Stimulated activated CD4-positive, alpha-beta T cell treated with anti-CD3 and anti-CD28 coated beads, TNF-alpha, amount 100 ng/mL, for 48 hours (primary cell): Measurements from ENCODE around the gene PEX12.
"Not testable (repeated sequence)": the region's sequence is repeated elsewhere in the genome, so short reads cannot be mapped to it uniquely, and the experiment has no call there.

Experiments
- DNase-seq, 3 donors: peaks; one replicate each; pipeline ENCODE4 v3.0.0-alpha.2; 2020; ENCODE audit warnings: low read depth in 3 of 3

Gene PEX12

DNA sequence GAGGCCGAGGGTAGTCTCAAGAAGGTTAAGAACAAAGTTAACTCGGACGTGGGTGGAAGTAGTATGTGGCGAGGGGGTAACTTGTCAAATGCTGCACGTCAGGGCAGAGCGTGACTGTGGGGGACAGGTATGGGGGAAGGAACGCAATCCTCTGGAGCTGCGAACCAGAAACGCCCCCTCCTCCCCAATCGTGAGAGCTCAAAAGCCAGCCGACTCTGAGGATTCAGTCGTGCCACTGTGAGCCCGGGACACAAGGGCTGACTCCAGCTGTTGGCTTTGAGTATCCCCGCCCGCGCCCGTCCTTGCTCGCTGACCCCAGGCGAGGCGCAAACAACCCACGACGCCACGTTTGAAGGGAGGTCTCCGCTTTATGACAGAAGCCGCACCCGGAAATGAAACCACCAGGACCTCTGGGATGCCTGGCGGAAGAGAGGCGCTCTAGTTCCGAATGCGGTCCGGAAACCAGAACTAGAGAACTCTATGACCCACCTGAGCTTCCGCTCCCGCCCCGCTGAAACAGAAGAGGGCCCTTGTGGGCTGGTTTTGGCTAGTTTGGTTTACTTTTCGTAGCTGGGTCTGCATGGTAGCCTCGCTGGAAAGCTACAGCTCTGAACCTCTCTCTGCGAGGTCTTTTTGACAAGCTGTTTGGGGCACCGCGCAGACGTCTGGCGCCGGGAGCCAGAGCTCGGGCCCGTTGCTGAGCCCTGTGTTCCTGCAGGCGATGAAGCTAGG, at the start of gene PEX12:
Gene PEX12 (minus strand): TSS at position 375 of the 732 bp plus-strand sequence. CDS start 550 bp downstream, outside the sequence.
- peak; percentile 76 to 78 (median 77) for DNase-seq

DNA sequence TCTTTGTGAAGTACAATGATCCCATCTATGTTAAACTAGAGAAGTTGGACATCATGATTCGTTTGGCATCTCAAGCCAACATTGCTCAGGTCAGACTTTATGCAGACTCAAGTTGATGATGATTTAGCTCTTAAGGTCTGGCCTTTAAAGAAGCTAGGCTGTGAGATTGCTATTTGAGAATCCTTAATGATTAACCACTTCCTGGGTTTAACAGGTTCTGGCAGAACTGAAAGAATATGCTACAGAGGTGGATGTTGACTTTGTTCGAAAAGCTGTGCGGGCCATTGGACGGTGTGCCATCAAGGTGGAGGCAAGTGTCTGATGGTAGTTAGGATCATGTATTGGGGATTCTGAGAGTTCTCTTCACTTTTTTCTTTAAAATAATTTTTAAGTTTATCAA, 49.0 kb upstream of the PEX12 start:
- no peak for DNase-seq

DNA sequence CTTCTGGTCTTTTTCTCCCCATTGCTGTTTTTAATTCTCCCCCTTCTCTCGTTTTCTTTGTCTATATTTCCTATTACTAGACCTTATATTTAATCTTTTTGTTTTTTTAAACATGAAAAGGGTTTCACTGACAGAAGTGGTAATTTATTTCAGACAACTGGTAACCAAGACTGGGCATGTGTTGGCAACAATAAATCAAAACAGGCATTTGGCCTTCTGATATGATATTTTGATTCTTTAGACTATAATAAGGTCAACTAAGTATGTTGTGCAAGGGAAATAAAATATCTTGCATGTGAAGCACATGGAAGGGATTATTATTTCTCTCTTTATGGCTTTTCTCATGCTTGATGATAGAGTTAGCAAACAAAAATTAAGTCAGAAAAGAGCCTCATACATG, 43.4 kb upstream of the PEX12 start:
- DNase-seq: no peak

DNA sequence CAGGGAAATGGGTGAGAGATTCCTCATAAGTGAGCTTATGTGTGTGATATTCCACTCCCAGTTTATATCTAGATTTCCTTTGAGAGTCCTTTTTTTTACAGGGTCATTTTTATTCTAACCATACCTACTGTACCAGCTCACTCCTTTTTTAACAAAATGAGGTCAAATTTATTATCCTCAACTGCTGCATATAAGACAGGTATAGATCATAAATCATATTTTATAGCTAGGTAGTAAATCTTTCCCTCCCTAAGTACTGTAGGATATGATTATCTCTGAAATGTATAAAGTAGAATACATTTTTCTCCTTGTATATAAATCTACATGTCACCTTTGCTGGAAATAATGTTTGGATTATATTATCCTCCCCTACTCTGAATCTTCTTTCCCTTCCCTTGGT, 40.3 kb upstream of the PEX12 start:
- DNase-seq: no peak

DNA sequence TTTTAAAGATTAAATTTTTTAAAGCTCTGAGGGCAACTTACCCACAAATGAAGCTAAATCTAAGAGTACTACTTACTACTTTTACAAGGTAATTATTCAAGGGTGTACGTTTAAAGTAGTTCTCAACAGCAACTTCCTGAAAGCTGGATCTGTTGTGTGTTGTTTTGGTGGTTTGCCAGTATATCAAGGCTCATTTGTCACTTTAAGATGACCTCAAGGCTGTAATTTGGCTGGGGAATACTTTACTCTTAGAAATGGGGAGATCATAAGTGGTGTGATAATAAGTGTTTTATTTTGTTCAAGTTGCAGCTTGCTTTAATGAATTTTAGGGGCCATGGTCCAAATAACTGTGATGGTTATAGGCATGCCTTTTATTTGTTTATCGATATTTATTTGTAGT, 39.1 kb upstream of the PEX12 start:
- no peak for DNase-seq

DNA sequence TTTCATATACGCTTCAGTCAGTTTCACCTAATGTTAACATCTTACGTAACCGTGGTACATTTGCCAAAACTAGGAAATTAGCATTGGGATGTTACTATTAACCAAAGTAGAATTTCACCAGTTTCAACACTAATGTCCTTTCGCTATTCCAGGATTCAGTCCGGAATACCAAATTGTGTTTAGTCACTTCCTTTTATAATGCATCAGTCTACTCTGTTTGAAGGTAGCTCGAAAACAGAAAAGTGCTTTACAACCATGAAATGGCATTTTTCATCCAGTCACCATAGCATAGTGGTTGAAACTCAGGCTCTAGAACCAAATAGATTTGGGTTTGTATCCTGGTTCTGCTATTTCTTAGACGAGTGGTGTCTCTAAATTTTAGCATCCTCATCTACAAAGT, 38.2 kb upstream of the PEX12 start:
- no peak for DNase-seq

DNA sequence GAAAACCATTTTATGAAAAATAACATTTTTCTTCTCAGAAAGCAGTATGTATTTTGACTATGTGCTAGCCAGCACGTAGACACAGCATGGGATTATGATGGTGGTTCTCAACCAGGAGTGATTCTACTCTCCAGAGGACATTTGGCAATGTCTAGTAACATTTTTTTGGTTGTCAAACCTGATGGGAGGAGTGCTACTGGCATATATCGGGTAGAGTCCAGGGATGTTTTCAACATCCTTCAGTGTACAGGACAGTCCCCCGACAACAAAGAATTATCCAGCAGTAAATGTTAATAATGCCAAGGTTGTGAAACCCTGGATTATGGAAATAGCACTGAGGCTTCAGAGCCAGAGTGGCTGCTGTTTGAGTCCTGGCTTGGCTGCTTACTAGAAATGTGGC, 36.4 kb upstream of the PEX12 start:
- no peak for DNase-seq

DNA sequence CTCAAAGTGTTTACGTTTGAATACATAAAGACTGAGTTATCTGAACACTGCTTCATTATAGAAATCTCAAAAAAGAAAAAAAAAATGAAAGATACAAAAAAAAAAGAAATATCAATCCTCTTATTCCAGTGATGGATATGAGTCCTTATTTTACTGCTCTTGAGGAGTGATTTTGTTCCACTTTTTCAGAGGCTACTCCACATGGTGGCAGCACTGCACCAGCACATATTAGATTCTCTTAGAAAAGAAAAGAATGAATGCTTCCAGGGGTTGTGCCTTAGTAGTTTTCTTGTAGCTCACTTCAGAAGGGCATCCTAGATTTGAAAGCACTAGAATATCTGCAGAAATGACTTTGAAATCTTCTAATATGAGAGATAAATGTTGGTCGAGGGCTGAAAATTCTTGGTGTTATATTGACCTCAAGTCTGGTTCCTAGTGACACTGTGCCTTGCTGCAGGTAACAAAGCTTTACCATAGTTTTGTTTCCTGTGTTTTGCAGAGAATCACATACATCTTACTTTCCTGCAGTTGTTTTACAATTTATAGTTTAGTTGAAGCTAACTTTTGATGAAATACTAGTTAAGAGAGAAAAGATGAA, 34.7 kb upstream of the PEX12 start:
- DNase-seq: no peak

DNA sequence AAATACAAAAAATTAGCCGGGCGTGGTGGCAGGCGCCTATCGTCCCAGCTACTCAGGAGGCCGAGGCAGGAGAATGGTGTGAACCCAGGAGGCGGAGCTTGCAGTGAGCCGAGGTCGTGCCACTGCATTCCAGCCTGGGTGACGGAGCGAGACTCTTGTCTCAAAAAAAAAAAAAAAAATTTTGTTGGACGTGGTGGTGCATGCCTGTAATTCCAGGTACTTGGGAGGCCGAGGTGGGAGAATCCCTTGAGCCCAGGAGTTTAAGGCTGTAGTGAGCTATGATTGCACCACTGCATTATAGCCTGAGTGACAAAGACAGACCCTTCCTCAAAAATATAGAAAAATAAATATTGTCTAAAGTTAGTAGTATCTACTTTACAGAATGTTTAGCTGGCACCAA, 32.4 kb upstream of the PEX12 start:
- DNase-seq: not testable (repeated sequence)

DNA sequence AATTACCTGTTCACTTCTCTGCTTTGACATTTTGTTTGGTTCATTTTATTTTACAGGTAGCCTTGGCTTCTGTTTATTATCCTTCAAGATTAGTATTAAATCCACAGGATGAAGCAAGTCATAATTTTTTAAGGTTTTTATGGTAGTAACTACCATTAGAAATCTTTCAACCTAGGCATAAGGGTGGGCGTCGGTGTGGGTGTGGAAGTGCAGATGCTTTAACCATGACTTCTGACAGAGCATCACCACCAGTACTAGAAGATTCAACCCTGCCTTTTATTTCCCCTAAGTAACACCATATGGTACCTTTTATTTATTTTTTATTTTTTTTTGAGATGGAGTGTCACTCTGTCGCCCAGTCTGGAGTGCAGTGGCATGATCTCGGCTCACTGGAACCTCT, 31.5 kb upstream of the PEX12 start:
- DNase-seq: no peak

DNA sequence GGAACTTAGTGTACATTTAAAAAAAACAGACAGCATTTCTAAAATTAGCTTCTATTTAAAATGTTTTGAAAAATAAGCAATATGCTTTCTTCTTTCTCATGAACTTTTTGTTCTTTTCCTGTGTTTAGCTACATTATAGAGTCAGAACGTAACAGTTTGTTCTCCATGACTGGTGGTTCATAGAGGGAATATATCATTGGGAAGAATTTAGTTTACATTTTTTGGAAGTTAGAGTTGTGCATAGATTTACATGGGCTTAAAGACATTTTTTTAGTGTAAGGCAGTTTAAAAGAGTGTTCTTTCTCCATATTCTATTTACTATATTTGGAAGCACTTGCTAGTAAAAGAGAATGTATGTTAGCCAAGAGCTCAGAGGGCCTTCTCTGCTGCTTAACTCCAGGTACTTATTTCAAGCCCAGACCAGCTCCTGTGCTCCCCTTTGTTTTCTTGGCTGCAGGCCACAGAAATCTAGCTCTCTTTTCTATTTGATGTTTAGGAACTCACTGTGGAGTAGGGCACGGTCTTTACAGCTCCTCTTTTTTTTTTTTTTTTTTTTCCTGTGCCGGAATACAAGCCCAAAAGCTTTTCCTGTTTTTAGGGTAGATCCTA, 29.0 kb upstream of the PEX12 start:
- no peak for DNase-seq

DNA sequence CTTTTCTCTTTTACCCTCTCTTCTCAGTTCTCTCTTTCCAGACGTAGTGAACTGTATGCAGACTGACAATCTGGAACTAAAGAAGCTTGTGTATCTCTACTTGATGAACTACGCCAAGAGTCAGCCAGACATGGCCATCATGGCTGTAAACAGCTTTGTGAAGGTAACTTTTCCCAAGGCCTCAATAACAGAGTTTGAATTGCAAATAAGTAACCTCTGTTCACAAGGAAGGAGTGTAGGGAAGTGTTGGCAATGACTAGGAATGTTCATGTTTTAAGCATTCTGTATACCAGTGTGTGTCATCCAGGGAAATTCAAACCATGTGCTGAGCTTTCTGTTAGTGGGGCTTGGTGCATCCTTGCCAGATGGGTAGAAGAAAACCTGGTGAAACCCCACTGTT, 27.3 kb upstream of the PEX12 start:
- DNase-seq: no peak

DNA sequence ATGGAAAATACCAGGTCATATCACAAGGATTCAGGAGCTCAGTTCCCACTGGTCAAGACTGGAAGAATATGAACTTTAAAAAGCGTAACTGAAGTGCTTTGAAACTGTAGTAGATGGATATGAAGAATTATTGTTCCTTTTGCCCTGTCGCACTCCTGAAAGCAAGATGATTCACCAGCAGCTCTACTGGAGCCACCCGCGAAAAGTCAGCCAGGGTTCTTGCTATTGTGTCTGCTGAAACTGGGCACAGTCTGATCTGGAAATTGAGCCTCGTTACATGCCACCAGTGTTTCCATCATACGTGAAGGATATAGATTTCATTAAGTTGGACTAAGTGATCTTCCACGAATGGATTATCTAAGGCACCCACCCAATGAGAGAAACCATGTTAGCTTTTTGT, 25.3 kb upstream of the PEX12 start:
- no peak for DNase-seq

DNA sequence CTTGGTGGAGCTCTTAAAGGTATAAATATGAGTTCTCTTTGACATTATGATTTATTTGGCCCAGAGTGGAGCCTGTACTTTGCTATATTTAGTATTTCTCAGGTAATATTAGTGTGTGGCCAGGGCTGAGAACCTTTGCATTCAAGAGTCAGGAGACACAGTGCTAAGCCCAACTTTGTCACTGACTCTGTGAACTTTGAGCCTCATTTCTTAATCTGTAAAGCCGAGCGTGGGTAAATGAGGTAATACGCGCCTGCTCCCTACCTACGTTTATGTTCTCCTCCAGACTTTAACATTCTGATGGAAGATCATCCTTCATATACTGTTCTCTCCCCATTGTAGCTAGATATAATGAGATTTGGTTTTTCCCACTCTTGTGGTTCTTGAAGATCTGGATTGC, 19.2 kb upstream of the PEX12 start:
- DNase-seq: no peak

DNA sequence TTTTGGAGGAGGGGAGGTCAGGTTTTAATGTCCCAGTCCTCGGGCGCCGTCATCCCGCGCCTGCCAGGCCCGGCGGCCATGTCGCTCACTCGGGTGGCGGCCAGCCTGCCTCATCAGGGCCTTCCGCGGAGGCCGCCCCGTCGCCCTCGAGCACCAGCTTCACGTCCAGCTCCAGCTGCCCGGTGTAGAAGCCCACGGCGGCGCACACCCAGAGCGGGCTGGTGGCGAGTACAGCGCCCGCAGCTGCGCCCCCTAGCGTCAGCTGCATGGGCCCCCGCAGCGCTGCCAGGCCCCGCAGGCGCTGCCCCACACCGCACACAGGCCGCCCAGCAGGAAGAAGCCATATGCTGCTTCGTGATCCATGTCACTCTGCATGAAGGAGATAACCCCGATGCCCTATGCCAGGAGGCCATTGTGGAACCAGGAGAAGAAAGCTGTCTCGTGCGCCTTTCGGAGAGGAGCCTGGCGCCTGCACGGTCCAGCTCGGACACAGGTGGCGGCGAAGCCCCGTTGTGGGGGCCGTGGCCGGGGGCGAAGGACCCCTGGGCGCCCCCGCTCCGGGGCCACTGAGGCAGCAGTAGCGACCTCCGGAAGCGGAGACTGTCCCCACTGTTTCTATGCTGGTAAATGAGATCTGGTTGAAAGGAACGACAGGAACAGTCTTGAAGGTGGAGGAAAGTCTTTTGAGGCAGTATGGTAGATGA, 18.3 kb upstream of the PEX12 start:
- DNase-seq: no peak

DNA sequence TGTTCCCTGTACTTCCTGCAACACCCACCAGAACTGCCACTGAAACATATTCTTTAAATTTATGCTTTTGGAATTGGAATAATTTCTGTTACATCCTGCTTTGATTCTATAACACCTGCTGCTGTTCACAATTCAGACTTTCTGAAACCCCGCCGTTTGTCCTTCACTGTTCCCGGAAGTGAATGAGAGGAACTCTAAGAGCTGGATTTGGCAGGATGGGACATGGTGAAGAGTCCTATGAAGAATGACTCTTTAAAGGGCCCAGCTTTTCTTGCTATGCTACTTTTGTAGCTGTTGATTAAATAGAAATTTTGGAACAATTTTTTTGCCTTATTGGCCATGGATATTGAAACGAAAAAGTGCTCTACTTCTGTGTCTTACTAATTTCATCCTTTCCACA, 17.7 kb upstream of the PEX12 start:
- no peak for DNase-seq

DNA sequence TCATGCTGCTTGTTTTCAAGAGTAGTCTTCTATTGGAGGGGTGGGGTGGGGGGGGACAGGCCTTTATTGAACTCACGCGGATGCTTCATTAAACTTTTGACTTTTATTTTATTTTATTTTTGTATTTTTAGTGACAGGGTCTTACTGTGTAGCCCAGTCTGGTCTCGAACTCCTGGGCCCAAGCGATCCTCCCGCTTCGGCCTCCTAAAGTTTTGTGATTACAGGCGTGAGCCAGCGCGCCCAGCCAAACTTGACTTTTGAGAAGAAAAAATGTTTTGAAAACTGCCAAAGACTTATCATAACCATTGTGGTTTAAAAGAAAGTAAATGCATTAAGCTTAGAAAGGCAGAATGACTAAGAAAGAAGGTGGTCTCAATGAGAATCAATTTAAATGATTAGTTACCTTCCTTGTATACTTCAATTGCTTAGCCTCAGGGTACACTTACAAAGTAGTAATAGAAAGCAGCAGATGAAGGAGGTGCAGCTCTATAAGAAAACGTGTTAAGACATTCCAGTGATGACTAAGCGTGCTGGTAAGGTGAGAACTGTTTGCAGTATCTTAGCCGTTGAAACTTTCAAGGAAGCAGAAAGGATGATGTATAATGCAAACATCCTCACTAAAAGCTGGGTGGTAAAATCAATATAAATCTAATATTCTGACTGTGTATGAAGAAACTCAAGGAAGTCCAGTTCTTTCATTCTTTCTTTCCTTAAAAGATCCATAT, 10.0 kb upstream of the PEX12 start:
- no peak for DNase-seq

DNA sequence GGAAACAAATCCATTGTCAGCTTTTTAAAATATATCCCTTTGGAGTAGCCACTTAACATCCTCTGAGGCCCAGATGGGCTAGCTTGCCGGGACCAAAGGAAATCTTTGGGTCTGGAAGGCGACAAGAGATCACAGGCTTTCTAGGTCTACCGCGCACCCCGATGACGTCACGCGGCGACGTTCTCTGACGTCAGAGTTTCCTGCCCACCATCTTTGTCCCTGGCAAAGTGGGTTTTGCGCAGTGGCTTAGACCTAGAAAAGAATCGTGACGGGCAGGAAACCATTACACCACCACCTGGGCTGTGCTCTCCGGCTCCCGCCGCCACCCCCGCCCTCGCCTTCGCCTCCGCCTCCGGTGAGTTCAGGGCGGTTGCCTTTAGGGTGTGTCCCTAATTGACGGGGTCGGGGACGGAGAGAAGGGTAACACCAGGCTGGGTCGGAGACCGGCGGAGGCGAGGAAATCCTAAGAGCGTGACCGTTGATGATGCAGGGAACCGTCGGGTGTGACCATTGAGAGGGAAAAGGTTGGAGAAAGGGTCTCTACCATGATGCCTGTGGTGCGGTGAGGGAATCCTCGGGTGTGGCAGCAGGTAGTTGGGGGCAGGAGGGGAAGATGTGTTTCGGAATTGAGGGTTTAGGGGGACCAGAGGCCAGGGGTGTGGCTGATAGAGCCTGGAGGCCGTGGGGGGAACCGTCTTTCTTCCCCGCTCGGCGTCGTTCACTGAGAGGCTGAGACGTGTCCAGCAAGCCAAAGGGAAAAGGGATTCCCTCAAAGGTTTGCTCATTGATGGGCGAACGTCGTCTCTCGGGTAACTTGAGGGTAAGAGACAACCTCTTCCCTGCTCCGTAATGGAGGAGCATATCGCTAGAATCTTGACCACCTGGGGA, 8.9 kb upstream of the PEX12 start, which contains the start of gene AP2B1:
Gene AP2B1 (plus strand): TSS at position 249 of the 888 bp plus-strand sequence. CDS start 6,709 bp downstream, outside the sequence.
- peak; percentile 90 to 93 (median 91) for DNase-seq

DNA sequence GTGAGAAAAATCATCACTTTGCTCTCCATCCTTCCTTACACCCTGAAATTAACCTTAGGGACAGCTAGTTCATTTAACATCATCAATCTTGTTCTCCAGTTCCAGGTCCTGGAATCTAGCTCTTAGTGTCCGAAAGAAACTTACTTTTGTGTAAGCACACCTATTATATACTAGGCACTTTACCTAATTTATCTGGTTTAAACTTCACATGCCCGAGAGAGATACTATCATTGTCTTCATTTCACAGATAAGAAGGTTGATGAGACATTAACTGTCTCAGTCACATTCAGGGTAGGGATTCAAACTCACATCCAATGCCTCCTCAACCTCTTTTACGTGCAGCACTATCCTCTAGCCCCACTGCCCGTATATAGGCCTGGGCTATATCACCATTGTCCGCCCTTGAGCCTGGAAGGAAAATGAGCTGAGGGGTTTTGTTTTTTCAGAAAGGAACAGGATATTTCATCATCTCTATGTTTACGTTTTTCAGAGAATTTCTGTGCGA, 8.2 kb upstream of the PEX12 start:
- no peak for DNase-seq

DNA sequence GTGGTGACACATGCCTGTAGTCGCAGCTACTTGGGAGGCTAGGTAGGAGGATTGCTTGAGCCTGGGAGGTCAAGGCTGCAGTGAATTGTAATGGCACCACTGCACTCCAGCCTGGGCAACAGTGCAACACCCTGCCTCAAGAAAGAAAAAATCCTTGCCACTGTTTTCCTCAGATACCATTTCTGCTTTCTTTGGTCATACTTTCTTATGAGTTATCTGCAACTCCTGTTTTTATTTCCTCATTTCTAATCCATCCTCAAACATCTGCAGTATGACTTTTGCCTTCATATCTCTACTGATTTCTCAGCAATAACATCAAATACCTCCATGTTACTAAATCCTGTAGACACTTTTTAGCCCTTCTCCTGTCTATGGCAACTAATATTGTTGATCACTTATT, 5.7 kb upstream of the PEX12 start:
- no peak for DNase-seq
